AG09309 (cell line): Measurements from ENCODE around the gene GABRQ.
"Not testable (repeated sequence)": the region's sequence is repeated elsewhere in the genome, so short reads cannot be mapped to it uniquely, and the experiment has no call there.

Experiments used
- DNase-seq: peaks from one replicate; pipeline ENCODE4 v3.0.0-alpha.2; 2010; ENCODE audit warnings: low read depth
- H3K4me3 ChIP-seq: 2 replicates; pipeline ENCODE4 v1.5.1; 2011; ENCODE audit warnings: mild to moderate bottlenecking, low read depth, low read length, moderate library complexity; ENCODE audit not compliant: control insufficient read depth
- CTCF ChIP-seq: IDR thresholded peaks from 2 replicates; pipeline ENCODE4 v1.5.1; 2011; ENCODE audit warnings: mild to moderate bottlenecking, low read depth, low read length, inconsistent platforms; ENCODE audit not compliant: insufficient read depth, control insufficient read depth; ENCODE audit errors: missing control alignments

GABRQ gene

GRCh38 chrX:152656890-152657289, 19.2 kb downstream of the GABRQ start:
- H3K4me3 ChIP-seq = no peak overlapping the region
- DNase-seq = no peak
- no peak for TF ChIP-seq CTCF

GRCh38 chrX:152658302-152658701, 20.6 kb downstream of the GABRQ start:
- no peak for TF ChIP-seq CTCF
- no peak for DNase-seq
- no peak overlapping the region for H3K4me3 ChIP-seq

GRCh38 chrX:152663086-152663485, 25.4 kb downstream of the GABRQ start:
- TF ChIP-seq CTCF = no peak
- no peak overlapping the region for H3K4me3 ChIP-seq
- DNase-seq = no peak

- DNase-seq = no peak
- no peak for TF ChIP-seq CTCF
- H3K4me3 ChIP-seq = no peak overlapping the region
These were observed 36.4 kb downstream of the GABRQ start for GRCh38 chrX:152674135-152674534.

- not testable (repeated sequence) for DNase-seq, H3K4me3 ChIP-seq
These were observed 37.0 kb downstream of the GABRQ start for GRCh38 chrX:152674652-152675051.

GRCh38 chrX:152681012-152681411, 43.3 kb downstream of the GABRQ start:
- not testable (repeated sequence) for DNase-seq, H3K4me3 ChIP-seq

- not testable (repeated sequence) for H3K4me3 ChIP-seq, DNase-seq
These were observed 60.5 kb downstream of the GABRQ start, which contains the start of gene MAGEA3 for GRCh38 chrX:152697952-152698931. TSS of gene MAGEA3 (plus strand) at chrX:152698794. CDS start at chrX:152700833, 2,039 bp downstream.

GRCh38 chrX:152700390-152700789, 62.7 kb downstream of the GABRQ start:
- H3K4me3 ChIP-seq, DNase-seq: not testable (repeated sequence)

- not testable (repeated sequence) for DNase-seq
These were observed 68.8 kb downstream of the GABRQ start for GRCh38 chrX:152706500-152706899.

More at GRCh38 chrX:152706500-152706899, 68.8 kb downstream of the GABRQ start:
- H3K4me3 ChIP-seq = not testable (repeated sequence)
